NCI-H1694 treated with DMSO at 0.1 percent for 48 hours (cell line): ENCODE results near the gene DOK6.

Source experiments
- DNase-seq: peaks from one replicate; lab custom pipeline; 2025; lab: John Stamatoyannopoulos, UW

DOK6 gene

DNA sequence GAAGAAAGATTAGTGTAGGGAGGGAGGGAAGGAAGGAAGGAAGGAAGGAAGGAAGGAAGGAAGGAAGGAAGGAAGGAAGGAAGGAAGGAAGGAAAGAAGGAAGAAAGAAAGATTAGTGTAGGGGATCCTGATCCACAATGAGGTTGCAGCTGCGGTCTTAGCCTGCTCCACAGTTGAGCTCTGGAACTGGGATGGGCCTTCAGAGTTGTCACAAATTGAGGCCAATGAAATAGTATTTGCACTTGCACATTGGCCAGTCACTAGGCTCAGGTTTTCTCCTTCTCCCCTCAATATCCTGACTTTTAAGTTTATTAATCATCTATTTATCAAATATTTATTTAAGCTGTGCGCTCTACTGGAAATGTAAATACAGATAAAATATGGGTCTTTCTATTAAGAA lies 34.3 kb downstream of the DOK6 start:
- DNase-seq, result no peak

GRCh38 chr18:69444221-69444620 lies 43.5 kb downstream of the DOK6 start:
- no peak for DNase-seq

GRCh38 chr18:69447886-69448285 lies 47.2 kb downstream of the DOK6 start:
- no peak for DNase-seq

DNA sequence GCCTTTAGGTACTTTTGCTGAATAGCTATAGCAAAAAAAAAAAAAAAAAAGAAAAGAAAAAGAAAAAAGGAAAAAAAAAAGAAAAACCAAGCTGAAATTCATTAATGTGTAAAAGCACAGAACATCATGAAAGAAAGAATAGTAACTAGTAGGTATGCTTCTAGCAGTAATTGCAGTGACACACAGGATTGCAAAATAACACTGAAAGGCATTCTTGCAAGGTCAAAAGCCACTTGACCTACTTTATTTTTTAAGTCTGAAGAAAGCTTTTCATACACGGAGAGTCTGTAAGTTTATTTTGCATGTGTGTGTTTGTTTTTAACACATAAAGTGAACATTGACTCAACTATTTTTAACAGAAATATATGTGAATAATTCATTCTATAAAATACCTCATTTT lies 54.4 kb downstream of the DOK6 start:
- no peak for DNase-seq

- peak; percentile 2 for DNase-seq
These were observed 68.8 kb downstream of the DOK6 start for GRCh38 chr18:69469444-69469919.

GRCh38 chr18:69480460-69480859 lies 79.8 kb downstream of the DOK6 start:
- DNase-seq, result no peak

GRCh38 chr18:69483574-69483973 lies 82.9 kb downstream of the DOK6 start:
- no peak for DNase-seq

GRCh38 chr18:69484699-69485396 lies 84.2 kb downstream of the DOK6 start:
- DNase-seq, result no peak

DNA sequence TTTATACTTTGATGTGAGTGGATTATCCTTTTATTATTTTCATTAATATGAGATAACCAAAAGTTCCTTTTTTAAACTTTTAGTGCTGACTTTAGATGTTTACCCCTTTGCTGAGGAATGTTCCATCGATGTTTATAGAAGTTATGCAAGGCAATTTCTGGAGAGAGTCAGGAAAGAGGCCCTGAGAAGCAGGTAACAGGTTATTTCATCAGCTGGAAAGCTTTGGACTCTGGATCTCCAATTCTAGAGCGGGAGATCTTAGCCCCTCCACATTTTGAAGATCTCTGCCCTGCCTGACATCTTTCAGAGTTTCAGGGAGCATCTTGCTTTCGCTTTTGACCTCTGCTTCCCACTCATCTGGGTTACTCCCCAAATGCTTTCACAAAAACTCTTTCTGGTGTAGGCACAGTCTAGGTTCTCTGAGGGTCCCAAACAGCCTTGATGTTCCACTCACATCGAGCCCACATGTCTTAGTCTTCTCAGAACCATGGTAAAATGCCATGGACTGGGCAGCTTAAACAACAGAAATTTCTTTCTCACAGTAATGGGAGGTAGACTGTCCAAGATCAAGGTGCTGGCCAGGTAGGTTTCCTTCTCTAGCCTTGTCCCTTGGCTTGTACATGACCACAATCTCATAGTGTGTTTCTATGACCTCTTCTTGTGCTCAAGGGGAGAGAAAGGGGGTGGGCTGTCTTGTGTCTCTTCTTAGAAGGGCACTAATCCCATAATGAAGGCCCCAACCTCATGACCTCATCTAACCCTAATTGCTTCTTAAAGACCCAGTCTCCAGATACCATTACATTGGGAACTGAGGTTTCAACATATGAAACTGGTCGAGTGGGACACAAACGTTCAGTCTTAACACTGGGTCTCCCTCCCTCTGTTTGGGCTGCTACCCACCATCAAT lies 87.1 kb downstream of the DOK6 start:
- no peak for DNase-seq

GRCh38 chr18:69490072-69490471 lies 89.4 kb downstream of the DOK6 start:
- DNase-seq, result no peak

GRCh38 chr18:69490813-69491212 lies 90.1 kb downstream of the DOK6 start:
- peak; percentile 0 for DNase-seq

DNA sequence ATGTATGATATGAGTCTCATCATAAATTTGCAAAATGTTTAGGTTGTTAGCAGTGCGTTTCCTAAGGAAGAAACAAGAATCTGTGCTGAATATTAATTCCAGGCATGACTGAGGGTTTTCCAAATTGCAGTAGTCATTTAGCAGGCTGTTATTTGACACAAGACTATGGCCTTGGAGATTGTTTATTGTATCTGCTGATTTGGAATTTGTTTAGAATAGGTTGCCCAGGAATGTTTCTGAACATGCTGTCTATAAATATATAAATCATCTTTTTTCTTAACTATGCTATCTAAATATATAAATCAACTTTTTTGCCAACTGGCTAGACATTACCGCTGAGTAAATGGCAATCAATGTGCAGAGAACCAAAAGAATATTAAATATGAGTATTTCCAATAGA lies 90.9 kb downstream of the DOK6 start:
- no peak for DNase-seq

DNA sequence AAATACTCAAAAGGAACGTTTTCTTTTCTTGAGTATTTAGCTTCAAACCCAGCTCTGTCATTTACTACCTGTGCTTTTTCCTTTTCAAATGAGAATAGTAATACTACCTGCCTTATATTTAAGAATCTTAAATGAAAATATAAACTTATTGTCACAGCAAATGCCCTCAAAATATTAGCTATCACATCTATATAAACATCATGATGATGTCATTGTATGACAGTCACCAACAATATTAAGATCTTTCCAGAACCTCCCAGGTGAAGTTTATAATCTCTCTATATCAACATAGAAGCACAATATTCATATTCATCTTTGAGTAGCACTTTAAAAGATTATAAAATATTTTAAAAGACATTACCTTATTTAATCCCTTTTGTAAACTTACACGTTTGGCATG lies 92.2 kb downstream of the DOK6 start:
- DNase-seq, result no peak

GRCh38 chr18:69494841-69495240 lies 94.2 kb downstream of the DOK6 start:
- no peak for DNase-seq

DNA sequence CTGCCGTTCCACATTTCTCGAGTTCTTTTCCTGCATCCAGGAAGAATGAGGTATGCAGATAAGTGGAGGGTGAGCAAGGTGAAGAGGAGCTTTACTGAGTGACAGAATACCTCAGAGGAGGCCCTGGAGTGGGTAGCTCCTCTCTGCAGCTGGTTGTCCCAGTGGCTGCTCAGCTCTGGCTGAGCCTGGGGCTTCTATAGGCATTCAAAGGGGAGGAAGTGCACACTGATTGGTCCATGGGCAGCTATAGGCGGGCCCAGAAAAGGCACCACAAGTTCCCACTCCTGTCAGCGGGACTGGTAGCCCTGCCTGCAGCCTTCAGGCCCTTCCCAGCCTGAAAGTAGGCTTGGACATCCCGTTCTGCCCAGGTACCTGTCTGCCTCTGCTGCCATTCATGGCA lies 94.7 kb downstream of the DOK6 start:
- DNase-seq, result no peak

GRCh38 chr18:69495841-69496533 lies 95.3 kb downstream of the DOK6 start:
- DNase-seq, result no peak

- no peak for DNase-seq
These were observed 118.3 kb downstream of the DOK6 start for GRCh38 chr18:69518989-69519388.

GRCh38 chr18:69523582-69523981 lies 122.9 kb downstream of the DOK6 start:
- no peak for DNase-seq

DNA sequence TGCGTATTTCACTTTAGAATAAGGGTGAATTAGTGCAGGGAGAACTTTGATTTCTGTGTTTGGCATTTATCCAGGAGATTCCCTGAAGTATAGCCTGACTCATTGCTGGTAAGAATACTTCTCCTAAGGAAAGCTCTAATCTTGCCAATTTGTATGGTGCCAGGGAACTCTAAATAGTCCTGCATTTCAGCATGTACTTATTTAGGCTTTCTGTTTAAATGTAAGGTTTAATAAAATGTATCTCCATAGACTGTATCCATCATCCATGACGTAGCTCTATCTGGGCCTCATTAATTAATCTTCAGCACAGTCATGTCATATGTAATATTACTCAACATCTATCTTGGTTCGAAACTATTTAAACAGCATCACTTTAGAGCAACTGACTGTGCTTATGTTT lies 127.7 kb downstream of the DOK6 start:
- DNase-seq, result no peak

DNA sequence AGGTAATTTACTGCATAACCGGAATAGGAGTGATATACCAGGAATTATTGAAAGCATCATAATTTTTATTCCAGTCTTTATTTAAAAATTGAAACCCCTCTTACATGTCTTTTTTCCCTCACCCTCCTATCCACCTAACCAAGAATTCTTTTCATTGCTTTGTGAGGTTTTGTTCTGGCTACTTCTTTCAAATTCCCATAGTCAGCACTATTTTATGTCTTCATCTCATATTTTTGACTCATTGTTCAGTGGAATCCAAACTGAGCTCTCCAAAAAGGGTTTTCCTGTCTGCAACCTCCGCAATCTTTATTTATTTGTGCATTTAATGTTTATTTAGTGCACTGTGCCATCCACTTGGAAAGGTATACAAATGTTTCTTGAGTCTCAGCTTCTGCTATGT lies 128.5 kb downstream of the DOK6 start:
- no peak for DNase-seq

DNA sequence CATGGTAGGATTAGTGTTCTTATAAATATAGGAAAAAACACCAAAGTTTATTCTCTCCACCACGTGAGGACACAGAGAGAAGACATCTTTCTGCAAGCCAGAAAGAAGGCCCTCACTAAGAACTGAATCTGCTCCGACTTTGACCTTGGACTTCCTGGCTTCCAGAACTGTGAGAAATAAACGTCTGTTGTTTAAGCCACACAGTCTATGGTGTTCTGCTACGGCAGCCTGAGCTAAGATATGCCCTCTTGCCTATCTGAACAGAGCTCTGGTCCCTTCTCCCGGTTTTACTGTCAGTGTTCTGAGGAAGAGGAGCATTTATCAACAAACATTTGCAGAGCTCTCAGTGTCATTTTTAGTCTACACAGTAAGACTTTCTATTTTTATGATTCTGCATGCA lies 131.3 kb downstream of the DOK6 start:
- DNase-seq, result no peak

GRCh38 chr18:69537183-69537582 lies 136.5 kb downstream of the DOK6 start:
- DNase-seq, result no peak

GRCh38 chr18:69538849-69539248 lies 138.2 kb downstream of the DOK6 start:
- DNase-seq, result no peak
